ENCODE measurements around the gene ISCA2. TPM values are rescaled to one million over a fixed set of nuclear protein-coding genes. Genes with fewer than 3 reads are reported as not detected.

Gene ISCA2
- total and polyA plus RNA-seq, 2 donors (not counting 1 experiment from before 2014, with no cell fraction given), result 14.1 to 28.3 TPM

DNA sequence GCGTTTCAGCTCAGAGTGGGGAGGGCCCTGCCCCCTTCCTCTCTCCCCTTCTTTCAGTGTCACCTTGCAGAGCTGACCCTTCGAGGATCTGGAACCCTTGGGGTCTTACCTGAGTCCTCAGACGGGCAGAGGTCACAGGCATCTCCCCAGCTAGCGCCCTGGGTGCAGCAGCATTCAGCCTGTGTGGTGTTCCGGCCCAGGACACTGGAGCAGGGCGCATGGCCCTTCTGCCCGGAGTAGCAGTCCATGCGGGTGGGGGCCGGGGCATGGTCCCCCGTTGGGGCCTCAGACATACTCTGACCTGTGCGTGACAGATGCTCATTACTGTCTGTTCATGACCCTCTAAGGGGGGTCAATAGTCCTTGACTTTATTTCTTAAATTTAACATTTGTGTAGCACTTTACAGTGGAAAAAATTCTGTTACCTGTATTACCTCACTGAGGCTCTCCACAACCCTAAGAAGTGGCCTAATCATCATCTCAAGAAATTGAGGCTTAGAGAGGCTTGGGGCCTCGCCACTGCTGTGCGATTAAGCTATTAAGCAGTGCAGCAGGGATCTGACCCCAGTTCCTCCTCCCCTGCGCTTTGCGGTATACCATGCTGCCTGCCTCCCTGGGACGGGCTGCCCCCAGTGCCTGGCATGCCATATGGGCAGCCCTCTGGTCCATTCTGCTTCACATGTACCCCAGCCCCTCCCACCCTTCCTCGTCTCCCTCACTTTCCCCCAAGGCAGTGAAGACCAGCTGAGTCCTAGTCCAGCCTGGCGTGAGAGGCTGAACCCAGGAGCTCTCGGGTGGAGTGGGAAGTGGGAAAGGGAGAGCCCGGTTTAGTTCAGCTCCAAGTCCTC lies 11.5 kb downstream of the ISCA2 start:
- Histone ChIP-seq H3K4me3 (ENCODE audit: control extremely low read depth in 1 of 5, extremely low read depth in 1 of 5, insufficient read depth in 1 of 5, low read depth in 2 of 5, low read length in 4 of 5) (no peak overlapping the region), H3K27me3 (replicated peaks in 1 of 4; ENCODE audit: control extremely low read depth in 1 of 4, control insufficient read depth in 3 of 4, insufficient read depth in 4 of 4, low read length in 3 of 4) (peaks cover 0 to 5% (median 0%) of the 10 kb centered on the region in 4 experiments), H3K79me2 (ENCODE audit: control insufficient read depth, insufficient read depth, low read length) (no peaks in the 10 kb centered on the region), H2AFZ (ENCODE audit: insufficient read depth, low read depth, low read length, poor library complexity, severe bottlenecking) (no peak overlapping the region), H3K27ac (ENCODE audit: low read length in 2 of 2) (no peak overlapping the region), H3K9ac (ENCODE audit: low read length) (no peak overlapping the region), H3K9me3 (ENCODE audit: control extremely low read depth in 1 of 3, control insufficient read depth in 2 of 3, insufficient read depth in 1 of 3, low read length in 2 of 3) (no peaks in the 10 kb centered on the region), H4K20me1 (ENCODE audit: control insufficient read depth, insufficient read depth, low read length, poor library complexity, severe bottlenecking) (no peaks in the 10 kb centered on the region), H3K4me2 (replicated peaks; ENCODE audit: low read depth, low read length, poor library complexity, severe bottlenecking) (no peak overlapping the region), H3K4me1 (ENCODE audit: control insufficient read depth in 2 of 2, insufficient read depth in 2 of 2, low read length in 2 of 2) (peaks cover 12 to 18% of the 10 kb centered on the region in 2 donors), H3K36me3 (replicated peaks in 1 of 2; ENCODE audit: control extremely low read depth in 1 of 2, control insufficient read depth in 1 of 2, extremely low read depth in 1 of 2, insufficient read depth in 2 of 2, low read length in 1 of 2) (no peaks in the 10 kb centered on the region)
- H3K27ac Mint-ChIP-seq, result no peak overlapping the region
- ChIA-PET CTCF (interaction anchor here (0.6 to 1.8 kb wide), 2 partner anchors 142 to 385 kb away, joined by 3 to 4 read pairs; no protein-coding TSS in a partner anchor), POLR2A (interaction anchor here (0.6 kb wide), 1 partner anchor 165 kb away, joined by 3 read pairs; no protein-coding TSS in a partner anchor)
- 91% methylated on average over 17 of the region's 20 CpGs for WGBS (ENCODE audit: insufficient coverage)
- TF ChIP-seq, protein P1, sequence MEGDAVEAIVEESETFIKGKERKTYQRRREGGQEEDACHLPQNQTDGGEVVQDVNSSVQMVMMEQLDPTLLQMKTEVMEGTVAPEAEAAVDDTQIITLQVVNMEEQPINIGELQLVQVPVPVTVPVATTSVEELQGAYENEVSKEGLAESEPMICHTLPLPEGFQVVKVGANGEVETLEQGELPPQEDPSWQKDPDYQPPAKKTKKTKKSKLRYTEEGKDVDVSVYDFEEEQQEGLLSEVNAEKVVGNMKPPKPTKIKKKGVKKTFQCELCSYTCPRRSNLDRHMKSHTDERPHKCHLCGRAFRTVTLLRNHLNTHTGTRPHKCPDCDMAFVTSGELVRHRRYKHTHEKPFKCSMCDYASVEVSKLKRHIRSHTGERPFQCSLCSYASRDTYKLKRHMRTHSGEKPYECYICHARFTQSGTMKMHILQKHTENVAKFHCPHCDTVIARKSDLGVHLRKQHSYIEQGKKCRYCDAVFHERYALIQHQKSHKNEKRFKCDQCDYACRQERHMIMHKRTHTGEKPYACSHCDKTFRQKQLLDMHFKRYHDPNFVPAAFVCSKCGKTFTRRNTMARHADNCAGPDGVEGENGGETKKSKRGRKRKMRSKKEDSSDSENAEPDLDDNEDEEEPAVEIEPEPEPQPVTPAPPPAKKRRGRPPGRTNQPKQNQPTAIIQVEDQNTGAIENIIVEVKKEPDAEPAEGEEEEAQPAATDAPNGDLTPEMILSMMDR (IDR thresholded peaks at IDR 0.05), result no peak
- no peak for TF ChIP-seq EZH2 (IDR thresholded peaks at IDR 0.05; ENCODE audit: borderline replicate concordance, insufficient read depth, low read depth, low read length, poor library complexity, severe bottlenecking)
- no peaks in the 10 kb centered on the region for H3K9me3 Mint-ChIP-seq (ENCODE audit: insufficient read depth)
- H3K27me3 Mint-ChIP-seq, result peaks cover 5% of the 10 kb centered on the region
- no peak for DNase-seq
- ATAC-seq (ENCODE audit: low read depth), result no peak
- H3K4me3 Mint-ChIP-seq, result no peak overlapping the region
- intact Hi-C loops (cut with micrococcal nuclease), result no loop called here
- peaks cover 18% of the 10 kb centered on the region for H3K4me1 Mint-ChIP-seq

DNA sequence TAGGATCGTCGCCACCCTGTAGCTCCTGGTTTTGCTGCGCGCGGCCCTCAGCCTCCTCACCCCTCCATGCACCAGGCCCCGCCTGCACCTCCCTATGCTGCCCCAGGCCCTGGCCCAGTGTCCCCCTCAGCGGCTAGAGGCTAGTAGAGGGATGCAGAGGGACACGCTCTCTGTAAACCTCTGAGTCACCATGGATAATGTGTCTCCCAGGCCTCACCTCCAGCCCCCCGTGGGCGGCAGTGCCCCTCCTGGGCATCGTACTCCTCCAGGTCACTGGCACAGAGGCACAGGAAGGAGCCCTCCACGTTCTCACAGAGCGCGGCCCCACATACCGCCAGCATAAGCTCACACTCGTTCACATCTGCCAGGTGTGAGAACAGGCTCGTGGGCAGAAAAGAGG lies 12.3 kb downstream of the ISCA2 start:
- Histone ChIP-seq H3K79me2 (ENCODE audit: control insufficient read depth, insufficient read depth, low read length) (no peaks in the 10 kb centered on the region), H3K36me3 (replicated peaks in 1 of 2; ENCODE audit: control extremely low read depth in 1 of 2, control insufficient read depth in 1 of 2, extremely low read depth in 1 of 2, insufficient read depth in 2 of 2, low read length in 1 of 2) (no peaks in the 10 kb centered on the region), H3K4me2 (replicated peaks; ENCODE audit: low read depth, low read length, poor library complexity, severe bottlenecking) (peak overlapping the region; percentile 59), H2AFZ (ENCODE audit: insufficient read depth, low read depth, low read length, poor library complexity, severe bottlenecking) (no peak overlapping the region), H3K27me3 (replicated peaks in 1 of 4; ENCODE audit: control extremely low read depth in 1 of 4, control insufficient read depth in 3 of 4, insufficient read depth in 4 of 4, low read length in 3 of 4) (peaks cover 0 to 5% (median 0%) of the 10 kb centered on the region in 4 experiments), H3K9ac (ENCODE audit: low read length) (no peak overlapping the region), H3K4me3 (ENCODE audit: control extremely low read depth in 1 of 5, extremely low read depth in 1 of 5, insufficient read depth in 1 of 5, low read depth in 2 of 5, low read length in 4 of 5) (no peak overlapping the region), H3K4me1 (ENCODE audit: control insufficient read depth in 2 of 2, insufficient read depth in 2 of 2, low read length in 2 of 2) (peaks cover 12 to 18% of the 10 kb centered on the region in 2 donors), H3K27ac (ENCODE audit: low read length in 2 of 2) (no peak overlapping the region), H3K9me3 (ENCODE audit: control extremely low read depth in 1 of 3, control insufficient read depth in 2 of 3, insufficient read depth in 1 of 3, low read length in 2 of 3) (no peaks in the 10 kb centered on the region), H4K20me1 (ENCODE audit: control insufficient read depth, insufficient read depth, low read length, poor library complexity, severe bottlenecking) (no peaks in the 10 kb centered on the region)
- Mint-ChIP-seq H3K27me3 (peaks cover 5% of the 10 kb centered on the region), H3K9me3 (ENCODE audit: insufficient read depth) (no peaks in the 10 kb centered on the region), H3K4me1 (peaks cover 18% of the 10 kb centered on the region), H3K4me3 (no peak overlapping the region), H3K27ac (peak overlapping the region; percentile 50)
- ATAC-seq (ENCODE audit: low read depth), result peak; percentile 18
- 27% methylated on average over 9 of the region's 17 CpGs for WGBS (ENCODE audit: insufficient coverage)
- CTCF ChIA-PET, result interaction anchor here (1.8 kb wide), 1 partner anchor 143 kb away, joined by 3 read pairs; no protein-coding TSS in a partner anchor
- TF ChIP-seq, protein P1 (IDR thresholded peaks at IDR 0.05), result no peak
- no peak for TF ChIP-seq EZH2 (IDR thresholded peaks at IDR 0.05; ENCODE audit: borderline replicate concordance, insufficient read depth, low read depth, low read length, poor library complexity, severe bottlenecking)
- no peak for DNase-seq
- POLR2A ChIA-PET, result no interaction called here
- intact Hi-C loops (cut with micrococcal nuclease), result no loop called here
